Muscle of arm (tissue), 12 donors: ENCODE data around the gene BIRC7. TPM values are rescaled to one million over a fixed set of nuclear protein-coding genes. Genes with fewer than 3 reads are reported as not detected.

Experiments
- DNase-seq: peaks from one replicate; pipeline ENCODE4 v3.0.0-alpha.2; 2013
- polyA plus RNA-seq, 12 donors: library from polyadenylated mRNA; unstranded; fragments of 120-200 nt; gene quantifications; one replicate each; pipeline ENCODE4 v1.2.1, GENCODE V29; 2013; ENCODE audit not compliant: insufficient read length in 12 of 12

Gene BIRC7
- polyA plus RNA-seq, 12 donors, result 0.16 to 0.72 (median 0.26) TPM; not detected in 6

DNA sequence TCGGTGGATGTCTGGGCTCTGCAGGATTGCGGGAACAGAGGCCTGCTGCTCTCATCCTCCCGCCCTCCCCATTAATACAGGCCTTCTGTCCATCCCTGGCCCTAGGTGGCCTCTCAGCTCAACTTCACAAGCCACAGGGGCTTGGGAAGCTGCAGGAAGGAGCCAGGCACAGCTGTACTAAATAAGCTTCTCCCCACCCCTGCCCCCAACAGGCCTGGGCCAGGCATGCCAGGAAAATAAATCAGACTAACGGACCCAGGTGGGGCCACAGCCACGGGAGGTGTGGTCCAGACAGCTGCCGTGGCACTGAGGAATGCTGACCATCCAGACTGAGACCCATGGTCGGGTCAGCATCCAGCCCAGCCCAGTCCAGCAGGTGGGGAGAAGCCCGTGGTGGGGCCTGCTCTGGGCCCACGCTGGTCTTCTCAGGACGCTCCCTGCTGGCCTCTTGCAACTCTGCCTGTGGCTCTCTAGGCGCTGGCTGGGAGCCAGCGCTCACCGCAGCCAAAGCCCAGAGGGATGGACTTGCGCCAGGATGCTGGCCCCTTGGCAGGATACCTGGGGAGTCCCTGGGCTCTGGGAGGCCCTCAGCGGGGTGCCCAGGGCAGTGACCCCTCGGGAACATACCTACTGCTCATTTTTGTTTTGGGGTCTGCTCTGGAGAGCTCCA is 11.2 kb upstream of the BIRC7 start:
- no peak for DNase-seq

- DNase-seq, result no peak
Observed at GRCh38 chr20:63225082-63225454, 10.6 kb upstream of the BIRC7 start.

GRCh38 chr20:63226042-63226943 is 9.4 kb upstream of the BIRC7 start:
- DNase-seq, result no peak

- no peak for DNase-seq
Observed at GRCh38 chr20:63227260-63227659, 8.4 kb upstream of the BIRC7 start.

DNA sequence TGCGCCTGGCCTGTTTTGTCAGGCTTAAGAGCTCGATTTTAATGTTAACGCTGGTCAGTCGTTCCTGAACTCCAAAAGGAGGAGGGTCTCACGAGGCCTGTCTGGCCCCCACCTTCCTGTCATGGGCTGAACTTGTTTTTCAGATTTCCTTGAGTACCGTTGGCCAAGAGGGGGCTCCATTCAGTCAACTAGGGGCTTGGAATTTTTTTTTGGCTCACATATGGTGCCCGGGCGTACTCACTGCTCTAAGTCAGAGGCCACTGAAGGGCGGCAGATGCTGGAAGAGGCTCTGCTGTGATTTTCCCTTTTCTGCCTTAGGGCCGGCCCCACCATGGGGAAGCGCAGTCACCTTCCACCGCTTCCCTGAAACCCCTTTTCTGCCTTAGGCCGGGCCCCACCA is 6.9 kb upstream of the BIRC7 start:
- DNase-seq, result no peak

GRCh38 chr20:63230800-63231268 is 4.9 kb upstream of the BIRC7 start:
- peak; percentile 70 for DNase-seq

DNA sequence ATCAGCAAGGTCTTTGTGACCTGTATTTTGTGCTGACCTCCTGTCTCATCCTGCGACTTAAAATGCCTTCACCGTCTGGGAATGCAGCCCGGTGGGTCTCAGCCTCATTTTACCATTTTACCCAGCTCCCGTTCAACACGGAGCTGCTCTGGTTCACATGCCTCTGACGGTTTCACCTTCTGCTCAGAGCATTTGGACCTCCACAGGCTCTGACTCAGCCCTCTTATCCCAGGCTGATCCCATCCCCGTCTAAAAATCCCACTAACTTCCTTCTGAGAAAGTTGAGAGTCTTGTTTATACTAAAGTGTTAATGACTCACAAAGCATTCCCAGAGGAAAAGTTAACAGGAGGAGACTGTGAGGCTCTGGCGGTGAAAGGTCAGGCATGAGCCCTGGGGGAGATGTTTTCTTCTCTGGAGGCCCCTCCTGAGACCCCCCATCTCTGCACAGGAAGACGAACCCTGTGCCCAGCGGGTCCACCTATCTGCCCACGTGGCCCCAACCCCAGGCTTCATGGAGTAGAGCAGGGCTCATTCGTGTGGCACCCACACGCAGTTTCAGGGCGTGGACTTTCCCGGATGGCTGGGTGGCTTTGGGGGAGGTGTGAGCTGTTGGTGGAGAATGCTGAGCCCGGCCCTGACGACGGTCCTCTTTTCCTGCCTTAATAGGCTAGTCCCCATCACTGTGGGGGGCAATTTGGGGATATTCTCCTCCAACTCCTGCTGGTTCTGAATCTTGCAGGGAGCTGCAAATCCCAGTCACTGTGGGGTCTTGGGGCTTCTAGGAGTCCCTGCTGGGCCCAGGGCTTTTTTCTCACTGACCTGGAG is 3.3 kb upstream of the BIRC7 start:
- no peak for DNase-seq

DNA sequence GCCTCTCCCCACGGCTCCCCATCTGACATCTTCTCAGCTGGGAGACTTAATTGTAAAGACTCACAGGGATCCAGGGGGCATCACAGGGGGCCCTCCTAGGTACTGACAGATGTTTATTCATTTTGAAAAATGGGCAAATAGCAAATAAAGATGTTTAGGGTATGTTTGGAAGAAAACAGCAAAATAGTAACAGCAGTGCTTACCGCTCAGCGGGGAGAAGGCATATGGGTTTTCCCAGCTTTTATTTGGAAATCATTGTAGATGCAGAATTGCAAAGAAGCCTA is 2.7 kb upstream of the BIRC7 start:
- DNase-seq, result no peak

DNA sequence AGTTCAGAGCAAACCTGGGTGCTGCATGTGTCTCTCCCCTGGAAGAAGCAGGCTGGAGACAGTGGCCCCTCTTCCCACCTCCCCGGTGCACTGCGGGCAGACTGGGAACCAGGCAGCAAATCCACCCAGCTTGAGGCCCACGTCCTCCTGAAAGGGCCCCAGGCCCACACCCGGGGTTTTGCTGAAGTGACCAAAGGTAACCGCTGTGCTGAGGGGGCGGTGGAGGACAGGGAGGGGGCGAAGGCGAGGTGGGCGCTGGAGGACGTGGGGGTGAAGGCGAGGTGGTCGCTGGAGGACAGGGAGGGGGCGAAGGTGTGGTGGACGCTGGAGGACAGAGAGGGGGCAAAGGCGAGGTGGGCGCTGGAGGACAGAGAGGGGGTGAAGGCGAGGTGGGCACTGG is 1.8 kb upstream of the BIRC7 start:
- no peak for DNase-seq

DNA sequence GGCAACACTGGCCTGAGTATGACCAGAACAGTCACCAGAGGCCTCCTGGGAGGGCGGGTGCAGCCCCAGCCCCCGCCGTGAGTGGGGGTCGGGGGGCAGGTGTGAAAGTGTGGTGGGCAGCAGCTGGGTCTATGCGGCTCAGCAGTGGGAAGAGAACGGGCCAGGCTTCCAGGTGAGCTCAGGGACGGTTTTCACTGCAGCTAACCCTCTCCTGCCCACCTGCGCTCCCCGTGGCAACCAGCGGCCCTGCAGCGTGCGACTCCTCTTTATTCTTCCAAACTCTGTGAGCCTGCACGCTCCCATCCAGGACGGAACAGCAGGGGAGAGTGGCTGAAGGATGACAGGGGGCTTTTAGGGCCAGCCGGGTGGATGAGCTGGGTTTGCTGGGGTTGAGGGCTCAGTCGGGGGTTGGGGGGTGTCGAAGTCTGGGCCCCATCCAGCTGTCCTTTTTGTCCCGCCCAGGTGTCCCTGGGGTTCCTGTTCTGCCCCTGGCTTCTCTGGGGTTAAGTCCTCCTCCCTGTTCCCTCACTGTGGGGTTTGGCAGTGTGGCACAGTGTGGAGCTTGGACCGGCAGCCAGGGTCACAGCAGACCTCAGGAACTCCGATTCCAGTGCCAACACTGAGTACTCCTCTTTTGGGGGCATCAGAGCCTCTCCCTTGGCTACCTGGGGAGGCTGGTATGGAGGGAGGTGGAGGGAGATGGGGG is 859 bp upstream of the BIRC7 start:
- no peak for DNase-seq

DNA sequence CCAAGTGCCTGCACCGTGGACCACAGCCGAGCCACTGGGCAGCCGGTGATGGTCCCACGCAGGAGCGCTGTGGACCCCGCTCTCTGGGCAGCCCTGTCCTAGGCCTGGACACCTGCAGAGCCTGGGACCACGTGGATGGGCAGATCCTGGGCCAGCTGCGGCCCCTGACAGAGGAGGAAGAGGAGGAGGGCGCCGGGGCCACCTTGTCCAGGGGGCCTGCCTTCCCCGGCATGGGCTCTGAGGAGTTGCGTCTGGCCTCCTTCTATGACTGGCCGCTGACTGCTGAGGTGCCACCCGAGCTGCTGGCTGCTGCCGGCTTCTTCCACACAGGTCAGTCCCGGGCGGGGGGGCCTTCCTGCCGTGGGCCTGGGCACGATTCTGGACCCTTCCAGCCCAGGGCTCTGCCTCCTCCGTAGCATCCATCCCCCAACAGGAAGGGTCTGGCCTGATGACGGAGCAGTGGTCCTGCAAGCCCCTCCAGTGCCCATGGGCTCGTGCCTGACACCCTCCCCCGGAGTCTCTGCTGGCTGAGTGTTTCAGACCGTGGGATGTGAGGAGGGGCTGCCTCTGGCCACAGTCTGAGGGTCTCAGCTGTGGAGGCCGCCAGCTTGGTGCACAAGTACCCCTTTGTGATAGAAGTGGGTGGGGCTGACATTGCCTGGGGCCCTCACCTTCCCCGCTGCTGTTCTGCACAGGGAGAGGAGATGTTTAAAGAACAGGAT is 572 bp downstream of the BIRC7 start:
- DNase-seq, result no peak

- no peak for DNase-seq
Observed at GRCh38 chr20:63238031-63238430, 2.3 kb downstream of the BIRC7 start.

GRCh38 chr20:63238514-63239125 is 2.9 kb downstream of the BIRC7 start:
- DNase-seq, result no peak

DNA sequence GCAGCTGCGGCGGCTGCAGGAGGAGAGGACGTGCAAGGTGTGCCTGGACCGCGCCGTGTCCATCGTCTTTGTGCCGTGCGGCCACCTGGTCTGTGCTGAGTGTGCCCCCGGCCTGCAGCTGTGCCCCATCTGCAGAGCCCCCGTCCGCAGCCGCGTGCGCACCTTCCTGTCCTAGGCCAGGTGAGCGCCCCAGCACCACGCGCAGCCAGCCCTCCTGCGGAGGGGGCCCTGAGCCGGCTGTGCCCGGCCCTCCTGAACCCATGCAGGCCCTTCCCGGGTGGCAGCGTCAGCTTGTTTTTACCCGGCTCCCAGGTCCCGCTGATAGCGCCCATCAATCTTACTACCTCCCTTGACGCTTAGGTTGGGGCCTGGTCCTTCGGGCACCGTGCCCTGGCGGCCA is 3.7 kb downstream of the BIRC7 start:
- no peak for DNase-seq

- no peak for DNase-seq
Observed at GRCh38 chr20:63240004-63240403, 4.3 kb downstream of the BIRC7 start.

DNA sequence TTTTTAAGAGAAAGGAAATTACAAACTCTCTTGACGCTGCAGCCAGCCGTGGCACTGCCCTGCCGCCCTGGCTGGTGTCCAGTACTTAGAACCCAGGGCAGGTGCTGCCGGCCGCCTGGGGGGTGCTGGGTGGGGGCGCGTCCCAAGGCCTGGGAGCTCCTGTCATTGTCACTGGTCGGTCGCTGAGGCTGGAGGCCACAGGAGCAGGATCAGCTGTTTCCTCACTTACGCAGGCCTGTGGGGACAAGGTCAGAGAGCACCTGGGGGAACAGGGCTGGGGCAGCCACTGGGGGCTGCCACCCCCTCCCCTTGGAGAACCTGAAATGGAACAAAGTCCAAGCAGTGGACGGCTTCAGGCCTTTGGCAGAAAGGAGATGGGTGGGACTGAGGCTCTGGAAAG is 5.6 kb downstream of the BIRC7 start:
- DNase-seq, result no peak

DNA sequence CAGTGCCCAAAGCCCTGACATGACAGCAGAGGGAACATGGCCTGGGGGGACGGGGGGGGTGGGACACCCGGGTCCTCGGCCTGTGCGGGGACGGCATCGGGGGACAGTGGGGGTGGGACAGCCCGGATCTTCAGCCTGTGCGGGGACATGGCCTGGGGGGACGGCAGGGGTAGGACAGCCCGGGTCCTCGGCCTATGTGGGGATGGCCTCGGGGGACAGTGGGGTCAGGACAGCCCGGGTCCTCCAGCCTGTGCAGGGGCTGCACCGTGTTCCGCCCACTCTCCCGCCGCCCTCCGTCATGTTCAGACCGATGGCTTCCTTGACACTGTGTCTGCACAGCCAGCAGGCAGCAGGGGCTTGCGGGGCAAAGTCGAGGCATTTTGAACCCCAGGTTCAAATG is 7.0 kb downstream of the BIRC7 start:
- DNase-seq, result no peak

DNA sequence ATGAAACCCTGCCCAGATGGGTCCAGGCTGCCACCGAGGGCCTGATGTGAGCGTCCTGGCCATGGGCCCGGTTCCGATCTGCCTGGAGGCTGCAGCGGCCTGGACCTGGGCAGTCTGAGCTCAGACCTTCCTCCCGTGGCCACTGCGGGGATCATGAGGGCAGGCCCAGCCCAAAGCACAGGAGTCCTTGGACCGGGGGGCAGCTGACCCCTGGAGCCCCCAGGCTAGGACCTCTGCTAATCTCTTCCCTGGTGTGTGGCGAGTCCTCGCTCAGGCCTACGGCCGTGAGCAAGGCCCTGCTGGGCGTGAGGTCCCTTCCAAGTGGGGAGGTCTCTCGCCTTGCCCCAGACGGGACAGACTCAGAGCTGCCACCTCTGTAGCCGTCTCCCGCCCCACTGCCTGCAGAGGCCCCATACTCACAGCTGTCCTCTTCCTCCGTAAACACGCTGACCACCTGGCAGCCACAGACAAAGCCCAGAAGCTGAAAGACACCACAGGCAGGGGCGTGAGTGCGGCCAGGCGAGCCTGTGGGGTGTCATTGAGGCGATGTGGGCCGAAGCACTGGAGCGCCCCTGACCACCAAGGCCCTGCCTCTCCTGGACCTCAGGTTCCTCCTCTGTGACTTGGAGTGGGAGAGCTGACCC is 8.0 kb downstream of the BIRC7 start:
- DNase-seq, result no peak

GRCh38 chr20:63244468-63244867 is 8.8 kb downstream of the BIRC7 start:
- no peak for DNase-seq
